Measurements from ENCODE around the gene ZFAND6.

DNA sequence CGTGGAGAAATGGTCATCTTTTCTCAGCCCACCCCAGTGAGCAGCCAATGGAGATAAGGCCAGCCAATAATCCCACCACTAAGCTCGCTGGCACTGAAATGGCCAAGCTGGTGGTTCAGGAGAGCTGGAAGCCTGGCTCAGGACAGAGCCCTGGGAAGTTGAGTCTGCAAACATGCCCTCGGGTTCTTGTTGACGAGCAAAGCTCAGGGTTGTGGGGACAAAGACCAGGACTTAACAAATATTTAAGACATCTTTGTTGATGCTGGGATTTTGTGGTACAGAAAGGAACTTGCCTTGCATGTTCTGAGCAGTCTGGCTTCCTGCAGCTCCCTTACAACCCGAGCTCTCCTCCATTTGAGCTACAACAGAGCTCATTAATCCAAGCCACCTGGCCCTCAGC, 97.7 kb downstream of the ZFAND6 start:
- TF ChIP-seq, protein P1, sequence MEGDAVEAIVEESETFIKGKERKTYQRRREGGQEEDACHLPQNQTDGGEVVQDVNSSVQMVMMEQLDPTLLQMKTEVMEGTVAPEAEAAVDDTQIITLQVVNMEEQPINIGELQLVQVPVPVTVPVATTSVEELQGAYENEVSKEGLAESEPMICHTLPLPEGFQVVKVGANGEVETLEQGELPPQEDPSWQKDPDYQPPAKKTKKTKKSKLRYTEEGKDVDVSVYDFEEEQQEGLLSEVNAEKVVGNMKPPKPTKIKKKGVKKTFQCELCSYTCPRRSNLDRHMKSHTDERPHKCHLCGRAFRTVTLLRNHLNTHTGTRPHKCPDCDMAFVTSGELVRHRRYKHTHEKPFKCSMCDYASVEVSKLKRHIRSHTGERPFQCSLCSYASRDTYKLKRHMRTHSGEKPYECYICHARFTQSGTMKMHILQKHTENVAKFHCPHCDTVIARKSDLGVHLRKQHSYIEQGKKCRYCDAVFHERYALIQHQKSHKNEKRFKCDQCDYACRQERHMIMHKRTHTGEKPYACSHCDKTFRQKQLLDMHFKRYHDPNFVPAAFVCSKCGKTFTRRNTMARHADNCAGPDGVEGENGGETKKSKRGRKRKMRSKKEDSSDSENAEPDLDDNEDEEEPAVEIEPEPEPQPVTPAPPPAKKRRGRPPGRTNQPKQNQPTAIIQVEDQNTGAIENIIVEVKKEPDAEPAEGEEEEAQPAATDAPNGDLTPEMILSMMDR (IDR thresholded peaks at IDR 0.05) = no peak
- TF ChIP-seq POLR2A (IDR thresholded peaks at IDR 0.05) = no peak
